ENCODE measurements around the gene ARSB.

GRCh38 chr5:78974011-78974410 is 11.1 kb downstream of the ARSB start:
- TF ChIP-seq BHLHE40 (IDR thresholded peaks at IDR 0.05; ENCODE audit: borderline replicate concordance) (no peak), NFRKB (IDR thresholded peaks at IDR 0.05) (no peak), FOXM1 (IDR thresholded peaks at IDR 0.05; ENCODE audit: borderline replicate concordance) (no peak), ELF4 (IDR thresholded peaks at IDR 0.05) (no peak), TARDBP (IDR thresholded peaks at IDR 0.05) (no peak)
